ENCODE results near the gene KLF15. TPM values are rescaled to one million over a fixed set of nuclear protein-coding genes. Genes with fewer than 3 reads are reported as not detected.

KLF15 gene
- total and polyA plus RNA-seq, 2 experiments from 2014 or later, result 3.5 to 19.8 TPM

- peaks cover 21% of the 10 kb centered on the region for H3K4me1 ChIP-seq (ENCODE audit: insufficient read depth)
- H3K36me3 ChIP-seq (ENCODE audit: insufficient read depth), result no peaks in the 10 kb centered on the region; the same call in 1 of the 2 replicates
- no peak overlapping the region for H3K27ac ChIP-seq (ENCODE audit: low read depth)
- H3K9me2 ChIP-seq (ENCODE audit: insufficient read depth), result no peaks in the 10 kb centered on the region
- H3K27ac Mint-ChIP-seq, result no peak overlapping the region
- no peak overlapping the region for H3K4me3 ChIP-seq
- H3K4me2 ChIP-seq, result no peak overlapping the region
- no peaks in the 10 kb centered on the region for H3K36me3 Mint-ChIP-seq (ENCODE audit: low read depth)
- no peak overlapping the region for H3K4me3 Mint-ChIP-seq
- no peak for ATAC-seq
- peaks cover 21% of the 10 kb centered on the region for H3K27me3 ChIP-seq (ENCODE audit: insufficient read depth)
- no peaks in the 10 kb centered on the region; the same call in 1 of the 2 replicates for H3F3A ChIP-seq (replicated peaks; ENCODE audit: low read depth)
- TF ChIP-seq ZNF462 (CRISPR knock-in tag; IDR thresholded peaks at IDR 0.05), result no peak
- no peak for TF ChIP-seq ZNF114 (CRISPR knock-in tag; IDR thresholded peaks at IDR 0.05)
- no peak for TF ChIP-seq REST (IDR thresholded peaks at IDR 0.05; ENCODE audit: unreplicated experiment)
- TF ChIP-seq EZH2phosphoT487 (IDR thresholded peaks at IDR 0.05; ENCODE audit: unreplicated experiment), result no peak
- no peak for TF ChIP-seq NANOG (IDR thresholded peaks at IDR 0.05; ENCODE audit: borderline replicate concordance)
- TF ChIP-seq ETS1 (IDR thresholded peaks at IDR 0.05), result no peak
- no peak for TF ChIP-seq POLR2AphosphoS5 (IDR thresholded peaks at IDR 0.05; ENCODE audit: low read depth)
- TF ChIP-seq STAT1 (IDR thresholded peaks at IDR 0.05; ENCODE audit: unreplicated experiment), result no peak
- TF ChIP-seq CREB1 (CRISPR knock-in tag; IDR thresholded peaks at IDR 0.05; ENCODE audit: low read depth), result no peak
- TF ChIP-seq EZH2 (IDR thresholded peaks at IDR 0.05; ENCODE audit: low read depth, unreplicated experiment), result no peak
- TF ChIP-seq CTCF (conservative IDR thresholded peaks at IDR 0.05; ENCODE audit: low read depth in 2 of 2), result no peak
- no peak for TF ChIP-seq ZNF331 (CRISPR knock-in tag; IDR thresholded peaks at IDR 0.05; ENCODE audit: low read depth)
- TF ChIP-seq JUNB (IDR thresholded peaks at IDR 0.05; ENCODE audit: unreplicated experiment), result no peak
- no peak for DNase-seq (ENCODE audit: low spot score)
- no peaks in the 10 kb centered on the region for H3K9me3 Mint-ChIP-seq
- H3K79me2 ChIP-seq (replicated peaks; ENCODE audit: insufficient read depth), result no peaks in the 10 kb centered on the region
- H3K27me3 Mint-ChIP-seq (ENCODE audit: insufficient read depth, low read depth, poor library complexity), result peaks cover 32% of the 10 kb centered on the region
- no peaks in the 10 kb centered on the region for H4K20me1 ChIP-seq (replicated peaks; ENCODE audit: insufficient read depth)
- H3K4me1 Mint-ChIP-seq, result peaks cover 39% of the 10 kb centered on the region
- H2AFZ ChIP-seq, result no peak overlapping the region
Measured at GRCh38 chr3:126361211-126361610, 4.0 kb upstream of the KLF15 start.
